IMR-90 (cell line): ENCODE data around the gene DRICH1. TPM values are rescaled to one million over a fixed set of nuclear protein-coding genes. Genes with fewer than 3 reads are reported as not detected.

Experiments
- ATAC-seq: fragments of 200-7000 bp; cut with Tn5 transposase; 2 replicates; pipeline ENCODE4 v1.9.1; 2020; ENCODE audit warnings: low read depth, mild to moderate bottlenecking, moderate library complexity
- BruUV-seq: library from RNA; stranded (reverse); fragments of 400-500 nt; replicated peaks from 2 replicates; lab custom pipeline; 2021; lab: Mats Ljungman, UMichigan
- CTCF ChIA-PET: fragments of 300-600 bp; formaldehyde crosslinking; extraction: SDS; loops from one replicate; lab custom pipeline; 2021; ENCODE audit warnings: antibody characterized with exemption; lab: Yijun Ruan, JAX
- POLR2A ChIA-PET: fragments of 300-600 bp; sonication (Branson Sonifier 250); formaldehyde crosslinking; loops from one replicate; lab custom pipeline; 2022; ENCODE audit warnings: antibody characterized with exemption; ENCODE audit not compliant: unreplicated experiment; lab: Charles Lee
- DNase-seq: peaks from one replicate; pipeline ENCODE4 v3.0.0; 2013
- H2AFZ ChIP-seq: replicated peaks from 2 replicates; pipeline ENCODE3; 2013; ENCODE audit warnings: low read length, mild to moderate bottlenecking; ENCODE audit not compliant: poor library complexity
- H2AK5ac ChIP-seq: 2 replicates; pipeline ENCODE4 v1.6.1; 2013; ENCODE audit warnings: low read depth, low read length, inconsistent platforms
- H2AK9ac ChIP-seq: replicated peaks from 2 replicates; pipeline ENCODE3; 2013; ENCODE audit warnings: mild to moderate bottlenecking, low read depth, low read length, moderate library complexity; ENCODE audit not compliant: poor library complexity
- H2BK120ac ChIP-seq: 2 replicates; pipeline ENCODE4 v1.6.1; 2013; ENCODE audit warnings: low read depth, low read length, inconsistent platforms
- H2BK15ac ChIP-seq: 3 replicates; pipeline ENCODE4 v1.6.1; 2013; ENCODE audit warnings: low read depth, low read length, inconsistent platforms
- H2BK20ac ChIP-seq: 2 replicates; pipeline ENCODE4 v1.6.1; 2013; ENCODE audit warnings: low read depth, mild to moderate bottlenecking, inconsistent platforms, low read length, moderate library complexity
- H2BK5ac ChIP-seq: 2 replicates; pipeline ENCODE4 v1.6.1; 2013; ENCODE audit warnings: mild to moderate bottlenecking, low read depth, low read length, inconsistent platforms; ENCODE audit not compliant: poor library complexity, severe bottlenecking
- H3K14ac ChIP-seq: replicated peaks from 2 replicates; pipeline ENCODE4 v1.6.1; 2013; ENCODE audit warnings: low read depth, low read length, inconsistent platforms
- H3K18ac ChIP-seq: 2 replicates; pipeline ENCODE4 v1.6.1; 2013; ENCODE audit warnings: low read depth, low read length, control low read depth
- H3K23ac ChIP-seq: 2 replicates; pipeline ENCODE4 v1.6.1; 2013; ENCODE audit warnings: low read depth, low read length, inconsistent platforms
- H3K27ac ChIP-seq: 2 replicates; pipeline ENCODE4 v1.5.1; 2013; ENCODE audit warnings: mild to moderate bottlenecking, control low read depth, low read length; ENCODE audit not compliant: insufficient read depth
- H3K27me3 ChIP-seq: 2 replicates; pipeline ENCODE4 v1.6.1; 2013; ENCODE audit warnings: low read length; ENCODE audit not compliant: control insufficient read depth, insufficient read depth
- H3K36me3 ChIP-seq: 2 replicates; pipeline ENCODE4 v1.6.1; 2013; ENCODE audit warnings: low read length, mixed read lengths; ENCODE audit not compliant: control insufficient read depth, insufficient read depth
- H3K4ac ChIP-seq: 2 replicates; pipeline ENCODE4 v1.6.1; 2013; ENCODE audit warnings: low read depth, low read length, inconsistent platforms
- H3K4me1 ChIP-seq: 2 replicates; pipeline ENCODE4 v1.6.1; 2013; ENCODE audit warnings: low read length, mixed read lengths; ENCODE audit not compliant: control insufficient read depth, insufficient read depth
- H3K4me2 ChIP-seq: 2 replicates; pipeline ENCODE4 v1.6.1; 2013; ENCODE audit warnings: low read depth, mild to moderate bottlenecking, control low read depth, low read length, moderate library complexity
- H3K4me3 ChIP-seq: 2 replicates; pipeline ENCODE4 v1.5.1; 2013; ENCODE audit warnings: low read depth, mild to moderate bottlenecking, control low read depth, low read length, moderate library complexity; ENCODE audit not compliant: insufficient read depth
- H3K56ac ChIP-seq: 2 replicates; pipeline ENCODE4 v1.6.1; 2013; ENCODE audit warnings: low read length, inconsistent platforms; ENCODE audit not compliant: insufficient read depth; ENCODE audit errors: extremely low read depth
- H3K79me1 ChIP-seq, 2 experiments: 2 replicates each; pipeline ENCODE4 v1.6.1; 2013; ENCODE audit warnings: low read length in 2 of 2, inconsistent platforms in 1 of 2, low read depth in 1 of 2
- H3K9ac ChIP-seq: 2 replicates; pipeline ENCODE4 v1.6.1; 2013; ENCODE audit warnings: low read depth, low read length, control low read depth
- H3K9me1 ChIP-seq: 2 replicates; pipeline ENCODE4 v1.6.1; 2013; ENCODE audit warnings: low read length, inconsistent platforms; ENCODE audit not compliant: insufficient read depth
- H3K9me3 ChIP-seq: 2 replicates; pipeline ENCODE4 v1.6.1; 2013; ENCODE audit warnings: low read length; ENCODE audit not compliant: control insufficient read depth, insufficient read depth
- H4K20me1 ChIP-seq: 2 replicates; pipeline ENCODE4 v1.6.1; 2013; ENCODE audit warnings: low read length, inconsistent platforms; ENCODE audit not compliant: insufficient read depth
- H4K5ac ChIP-seq: 2 replicates; pipeline ENCODE4 v1.6.1; 2013; ENCODE audit warnings: mild to moderate bottlenecking, low read depth, low read length, control low read depth
- H4K8ac ChIP-seq, 2 experiments: 2 replicates each; pipeline ENCODE4 v1.6.1; 2013; ENCODE audit warnings: low read depth in 2 of 2, low read length in 2 of 2, control low read depth in 1 of 2, inconsistent platforms in 1 of 2
- H4K91ac ChIP-seq: 2 replicates; pipeline ENCODE4 v1.6.1; 2013; ENCODE audit warnings: low read depth, low read length, inconsistent platforms; ENCODE audit not compliant: insufficient read depth
- BHLHE40 ChIP-seq: fragments of 150-350 bp; IDR thresholded peaks from 2 replicates; pipeline ENCODE4 v1.6.1; 2016; ENCODE audit warnings: mild to moderate bottlenecking, low read depth, low read length
- CEBPB ChIP-seq: IDR thresholded peaks from 2 replicates; pipeline ENCODE4 v1.6.1; 2012; ENCODE audit warnings: low read depth, low read length, improper control_type of control experiment
- CHD1 ChIP-seq: IDR thresholded peaks from 2 replicates; pipeline ENCODE4 v1.6.1; 2012; ENCODE audit warnings: low read depth, low read length, improper control_type of control experiment
- FOS ChIP-seq: fragments of 150-350 bp; IDR thresholded peaks from 2 replicates; pipeline ENCODE4 v1.6.1; 2016; ENCODE audit warnings: low read depth, low read length
- MAFK ChIP-seq: IDR thresholded peaks from 2 replicates; pipeline ENCODE4 v1.6.1; 2012; ENCODE audit warnings: low read depth, low read length, improper control_type of control experiment
- NFE2L2 ChIP-seq: fragments of 150-350 bp; IDR thresholded peaks from 2 replicates; pipeline ENCODE4 v1.6.1; 2016; ENCODE audit warnings: low read depth, mild to moderate bottlenecking, low read length
- RCOR1 ChIP-seq: IDR thresholded peaks from 2 replicates; pipeline ENCODE4 v1.6.1; 2012; ENCODE audit warnings: mild to moderate bottlenecking, low read length, improper control_type of control experiment; ENCODE audit not compliant: insufficient replicate concordance
- RFX5 ChIP-seq: IDR thresholded peaks from 2 replicates; pipeline ENCODE4 v1.8.0; 2012; ENCODE audit warnings: low read depth, mild to moderate bottlenecking, low read length, moderate library complexity
- SMC3 ChIP-seq: fragments of 150-350 bp; IDR thresholded peaks from 2 replicates; pipeline ENCODE4 v1.6.1; 2016; ENCODE audit warnings: low read depth, mild to moderate bottlenecking, antibody characterized with exemption, low read length, moderate library complexity
- USF2 ChIP-seq: fragments of 150-350 bp; IDR thresholded peaks from 2 replicates; pipeline ENCODE4 v1.6.1; 2017; ENCODE audit warnings: mild to moderate bottlenecking, antibody characterized with exemption, low read length, low read depth
- WGBS, 2 experiments: methylation state at CpG; one replicate each; pipeline versions ENCODE4 v1.1.5 to v1.1.7; 2013; ENCODE audit warnings: missing lambda C conversion rate in 2 of 2; ENCODE audit not compliant: insufficient read length in 1 of 2; ENCODE audit errors: extremely low coverage in 2 of 2; 5-methylcytosine and 5-hydroxymethylcytosine counted together
- dilution Hi-C: fragments of 300-500 bp; cut with HindIII; formaldehyde crosslinking; loops from one replicate; pipeline ENCODE4 v1.14.3; 2018; ENCODE audit warnings: low sequenced_read_pairs; ENCODE audit not compliant: unreplicated experiment
- in situ Hi-C: fragments of 300-500 bp; cut with MboI; formaldehyde crosslinking; loops from 3 replicates; pipeline ENCODE4 v1.14.3; 2019; ENCODE audit warnings: low sequenced_read_pairs, inconsistent platforms, mixed read lengths
- intact Hi-C: fragments of 100-400 bp; cut with micrococcal nuclease; formaldehyde crosslinking; loops from 2 replicates; pipeline ENCODE4 v1.10.0; 2022
- polyA plus RNA-seq, 3 experiments: library from polyadenylated mRNA; depleted of rRNA; stranded (reverse); fragments of >200 nt; gene quantifications; 2 replicates each; pipeline ENCODE4 v1.2.3, GENCODE V29; 2012; ENCODE audit warnings: low replicate concordance in 1 of 3
- total RNA-seq: library from RNA; depleted of rRNA; stranded (reverse); fragments of >200 nt; gene quantifications from 2 replicates; pipeline ENCODE4 v1.2.3, GENCODE V29; 2012
- TF ChIP-seq, protein P1 (sequence below): fragments of 150-350 bp; IDR thresholded peaks from 2 replicates; pipeline ENCODE4 v1.6.1; 2016; ENCODE audit warnings: low read depth, mild to moderate bottlenecking, low read length, moderate library complexity, borderline replicate concordance
- TF ChIP-seq, protein P2 (sequence below): conservative IDR thresholded peaks from 2 replicates; pipeline ENCODE4 v1.5.1; 2012; ENCODE audit warnings: mild to moderate bottlenecking, low read depth, low read length, improper control_type of control experiment

The DRICH1 gene
- total and polyA plus RNA-seq, 2 of the 4 experiments (the other 2 are of a cell fraction) = 0.14 TPM; not detected in 1

- H3K56ac ChIP-seq = no peak overlapping the region
- ChIA-PET CTCF (interaction anchor here (0.8 kb wide), 1 partner anchor 8 kb away, joined by 3 read pairs; no protein-coding TSS in a partner anchor), POLR2A (no interaction called here)
- no peak overlapping the region for H3K4me2 ChIP-seq
- peaks cover 18% of the 10 kb centered on the region for H3K27me3 ChIP-seq
- H3K9me3 ChIP-seq = no peaks in the 10 kb centered on the region
- no peak overlapping the region for H3K14ac ChIP-seq
- no TSS peak for BruUV-seq
- no peak overlapping the region for H2AK9ac ChIP-seq
- H2AK5ac ChIP-seq = no peak overlapping the region
- H3K18ac ChIP-seq = no peak overlapping the region
- H2BK120ac ChIP-seq = no peak overlapping the region
- TF ChIP-seq BHLHE40 (no peak), CHD1 (no peak), FOS (no peak), NFE2L2 (no peak), RCOR1 (no peak), MAFK (no peak), RFX5 (no peak), CEBPB (no peak), SMC3 (no peak), USF2 (no peak)
- TF ChIP-seq, protein P1, sequence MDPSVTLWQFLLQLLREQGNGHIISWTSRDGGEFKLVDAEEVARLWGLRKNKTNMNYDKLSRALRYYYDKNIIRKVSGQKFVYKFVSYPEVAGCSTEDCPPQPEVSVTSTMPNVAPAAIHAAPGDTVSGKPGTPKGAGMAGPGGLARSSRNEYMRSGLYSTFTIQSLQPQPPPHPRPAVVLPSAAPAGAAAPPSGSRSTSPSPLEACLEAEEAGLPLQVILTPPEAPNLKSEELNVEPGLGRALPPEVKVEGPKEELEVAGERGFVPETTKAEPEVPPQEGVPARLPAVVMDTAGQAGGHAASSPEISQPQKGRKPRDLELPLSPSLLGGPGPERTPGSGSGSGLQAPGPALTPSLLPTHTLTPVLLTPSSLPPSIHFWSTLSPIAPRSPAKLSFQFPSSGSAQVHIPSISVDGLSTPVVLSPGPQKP = no peak
- TF ChIP-seq, protein P2, sequence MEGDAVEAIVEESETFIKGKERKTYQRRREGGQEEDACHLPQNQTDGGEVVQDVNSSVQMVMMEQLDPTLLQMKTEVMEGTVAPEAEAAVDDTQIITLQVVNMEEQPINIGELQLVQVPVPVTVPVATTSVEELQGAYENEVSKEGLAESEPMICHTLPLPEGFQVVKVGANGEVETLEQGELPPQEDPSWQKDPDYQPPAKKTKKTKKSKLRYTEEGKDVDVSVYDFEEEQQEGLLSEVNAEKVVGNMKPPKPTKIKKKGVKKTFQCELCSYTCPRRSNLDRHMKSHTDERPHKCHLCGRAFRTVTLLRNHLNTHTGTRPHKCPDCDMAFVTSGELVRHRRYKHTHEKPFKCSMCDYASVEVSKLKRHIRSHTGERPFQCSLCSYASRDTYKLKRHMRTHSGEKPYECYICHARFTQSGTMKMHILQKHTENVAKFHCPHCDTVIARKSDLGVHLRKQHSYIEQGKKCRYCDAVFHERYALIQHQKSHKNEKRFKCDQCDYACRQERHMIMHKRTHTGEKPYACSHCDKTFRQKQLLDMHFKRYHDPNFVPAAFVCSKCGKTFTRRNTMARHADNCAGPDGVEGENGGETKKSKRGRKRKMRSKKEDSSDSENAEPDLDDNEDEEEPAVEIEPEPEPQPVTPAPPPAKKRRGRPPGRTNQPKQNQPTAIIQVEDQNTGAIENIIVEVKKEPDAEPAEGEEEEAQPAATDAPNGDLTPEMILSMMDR = no peak
- H3K4me3 ChIP-seq = no peak overlapping the region
- in situ Hi-C loops (no loop called here), intact Hi-C loops (no loop called here), dilution Hi-C loops (no loop called here)
- no peaks in the 10 kb centered on the region for H3K36me3 ChIP-seq
- no peaks in the 10 kb centered on the region for H3K79me1 ChIP-seq
- no peak overlapping the region for H3K4ac ChIP-seq
- H3K9me1 ChIP-seq = no peaks in the 10 kb centered on the region
- H2AFZ ChIP-seq = no peak overlapping the region
- H3K9ac ChIP-seq = no peak overlapping the region
- no peak overlapping the region for H4K8ac ChIP-seq
- no peak overlapping the region for H3K23ac ChIP-seq
- no peaks in the 10 kb centered on the region for H3K4me1 ChIP-seq
- H4K20me1 ChIP-seq = no peaks in the 10 kb centered on the region
- 71% methylated on average over 3 of the region's 7 CpGs; no CpG with 5 or more reads in 1 of the 2 experiments for WGBS, 2 experiments
- ATAC-seq (no peak), DNase-seq (no peak)
- H2BK15ac ChIP-seq = no peak overlapping the region
- no peak overlapping the region for H3K27ac ChIP-seq
- H2BK5ac ChIP-seq = no peak overlapping the region
- no peak overlapping the region for H4K91ac ChIP-seq
- H4K5ac ChIP-seq = no peak overlapping the region
- no peak overlapping the region for H2BK20ac ChIP-seq
Observed at GRCh38 chr22:23583153-23583552, 49.0 kb downstream of the DRICH1 start.
